ENCODE measurements around the gene SLC13A5. TPM values are rescaled to one million over a fixed set of nuclear protein-coding genes. Genes with fewer than 3 reads are reported as not detected.

Gene SLC13A5
- polyA plus RNA-seq, 3 donors: 2.4 to 4.1 (median 3.5) TPM

Other genes with a start within 250 kb of the SLC13A5 start
- 10 to 100 TPM in 2 of 3 donors, 1 to 10 TPM in 1; 7.4 to 11.2 (median 10.2) TPM for gene PITPNM3, start 156.8 kb downstream of the SLC13A5 start, polyA plus RNA-seq (ENCODE audit: insufficient read length in 3 of 3)
- 10 to 100 TPM; 33.2 to 41.6 (median 39.0) TPM for gene KIAA0753, start 72.7 kb downstream of the SLC13A5 start, polyA plus RNA-seq (ENCODE audit: insufficient read length in 3 of 3)
- gene TXNDC17, start 72.3 kb downstream of the SLC13A5 start, polyA plus RNA-seq (ENCODE audit: insufficient read length in 3 of 3): 100 to 1,000 TPM in 1 of 3 donors, 10 to 100 TPM in 2; 80.4 to 104 (median 96.3) TPM
- 10 to 100 TPM; 23.2 to 26.7 (median 24.7) TPM for gene MED31, start 61.8 kb downstream of the SLC13A5 start, polyA plus RNA-seq (ENCODE audit: insufficient read length in 3 of 3)
- 10 to 100 TPM; 10.3 to 11.3 (median 11.2) TPM for gene C17orf100, start 61.6 kb downstream of the SLC13A5 start, polyA plus RNA-seq (ENCODE audit: insufficient read length in 3 of 3)
- 10 to 100 TPM in 1 of 3 donors, 1 to 10 TPM in 2; 5.5 to 32.6 (median 9.8) TPM for gene XAF1, start 42.7 kb upstream of the SLC13A5 start, polyA plus RNA-seq (ENCODE audit: insufficient read length in 3 of 3)
- under 1 TPM in 2 of 3 donors, not detected in 1; 0.06 to 0.21 TPM for gene FBXO39, start 62.8 kb upstream of the SLC13A5 start, polyA plus RNA-seq (ENCODE audit: insufficient read length in 3 of 3)
- 1 to 10 TPM in 1 of 3 donors, under 1 TPM in 2; 0.39 to 1.4 (median 0.70) TPM for gene TEKT1, start 118.4 kb upstream of the SLC13A5 start, polyA plus RNA-seq (ENCODE audit: insufficient read length in 3 of 3)